GM12878 (cell line): ENCODE results near the gene CYP26C1.

Experiments
- EP300 ChIP-seq, 2 experiments: fragments of 150-350 bp in 1 of 2; IDR thresholded peaks; 2 replicates each; pipeline ENCODE4 v1.6.1; 2011 to 2012; ENCODE audit warnings: low read depth in 2 of 2, low read length in 2 of 2, borderline replicate concordance in 1 of 2, improper control_type of control experiment in 1 of 2, inconsistent platforms in 1 of 2; ENCODE audit not compliant: control insufficient read depth in 1 of 2
- POLR2AphosphoS5 ChIP-seq: IDR thresholded peaks from 2 replicates; pipeline ENCODE4 v1.6.1; 2011; ENCODE audit warnings: mild to moderate bottlenecking, low read length, inconsistent platforms
- ZNF274 ChIP-seq: IDR thresholded peaks from one replicate; pipeline ENCODE4 v1.8.0; 2011; ENCODE audit not compliant: insufficient read length, insufficient read depth

GRCh38 chr10:93015722-93016121, 44.9 kb upstream of the CYP26C1 start:
- TF ChIP-seq EP300 (IDR thresholded peaks at IDR 0.05; ENCODE audit: borderline replicate concordance in 1 of 2, control insufficient read depth in 1 of 2, low read depth in 2 of 2, low read length in 2 of 2) (no peak), POLR2AphosphoS5 (no peak), ZNF274 (no peak)
